WI38 (cell line): Measurements from ENCODE around the gene OR14I1.
"Not testable (repeated sequence)": the region's sequence is repeated elsewhere in the genome, so short reads cannot be mapped to it uniquely, and the experiment has no call there.

ENCODE experiments used
- H3K4me3 ChIP-seq: 2 replicates; pipeline ENCODE4 v1.5.1; 2011; ENCODE audit warnings: low read depth, mild to moderate bottlenecking, control low read depth, low read length
- CTCF ChIP-seq: IDR thresholded peaks from 2 replicates; pipeline ENCODE4 v1.5.1; 2012; ENCODE audit warnings: low read depth, mild to moderate bottlenecking, control low read depth, low read length

OR14I1 gene

GRCh38 chr1:248688527-248689298 lies 13.9 kb downstream of the OR14I1 start:
- H3K4me3 ChIP-seq = no peak overlapping the region
- TF ChIP-seq CTCF = no peak

GRCh38 chr1:248686815-248687214 lies 15.8 kb downstream of the OR14I1 start:
- H3K4me3 ChIP-seq = no peak overlapping the region
- no peak for TF ChIP-seq CTCF

- no peak for TF ChIP-seq CTCF
- no peak overlapping the region for H3K4me3 ChIP-seq
Measured at GRCh38 chr1:248681651-248682050, 20.9 kb downstream of the OR14I1 start.

- no peak overlapping the region for H3K4me3 ChIP-seq
- TF ChIP-seq CTCF = no peak
Measured at GRCh38 chr1:248670003-248670402, 32.6 kb downstream of the OR14I1 start.

GRCh38 chr1:248663453-248664328 lies 38.9 kb downstream of the OR14I1 start:
- H3K4me3 ChIP-seq = not testable (repeated sequence)

- H3K4me3 ChIP-seq = not testable (repeated sequence)
Measured at GRCh38 chr1:248656797-248657196, 45.8 kb downstream of the OR14I1 start.

- H3K4me3 ChIP-seq = not testable (repeated sequence)
Measured at GRCh38 chr1:248655354-248655753, 47.2 kb downstream of the OR14I1 start, which contains the start of gene OR2T27. Gene OR2T27, minus strand, starts transcription at chr1:248655528. Its CDS starts 4,644 bp downstream, at chr1:248650884.
